Measurements from ENCODE around the gene KCNF1. TPM values are rescaled to one million over a fixed set of nuclear protein-coding genes. Genes with fewer than 3 reads are reported as not detected.

Gene KCNF1
- total RNA-seq, 1 donor from 2014 or later: not detected

DNA sequence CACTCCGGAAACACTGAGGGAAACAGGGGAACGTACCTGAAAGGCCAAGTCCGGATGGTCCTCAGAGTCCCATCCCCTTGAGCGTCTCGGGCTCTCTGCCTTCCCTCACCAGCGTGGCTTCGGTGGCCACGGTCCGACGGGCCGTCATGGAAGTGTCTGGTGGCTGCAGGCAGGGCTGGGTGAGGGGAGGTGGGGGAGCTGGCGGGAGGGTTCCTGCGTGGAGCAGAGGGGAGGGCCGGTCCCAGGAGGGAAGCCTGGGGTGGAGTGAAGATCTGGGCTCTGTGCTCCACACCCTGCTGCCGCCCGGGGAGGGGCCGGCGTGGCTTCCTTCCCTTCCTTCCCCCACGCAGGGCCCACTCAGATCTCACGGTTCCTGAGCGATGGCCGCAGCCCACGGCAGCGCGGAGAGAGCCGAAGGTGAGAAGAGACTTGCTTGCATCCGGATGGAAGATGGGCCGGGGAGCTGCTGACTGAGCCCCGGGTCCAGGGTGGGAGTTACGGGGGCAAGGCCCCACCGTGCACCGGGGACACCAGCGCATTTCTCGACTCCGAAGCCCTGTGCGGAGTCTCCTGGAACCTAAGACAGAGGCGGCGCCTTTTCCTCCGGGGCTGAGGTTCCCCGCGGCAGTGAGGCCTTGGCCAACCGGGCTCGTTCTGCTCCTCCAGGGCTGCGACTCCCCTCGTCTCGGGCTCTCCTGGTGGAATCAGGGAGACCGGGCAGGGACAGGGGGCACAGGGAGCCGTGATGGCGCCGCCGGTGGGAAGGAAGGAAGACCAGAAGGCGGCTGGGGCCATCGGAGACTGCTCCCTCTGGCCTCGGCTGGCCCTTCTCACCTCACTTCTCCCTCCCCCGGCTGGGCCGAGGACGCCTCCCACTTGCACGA, 49.1 kb downstream of the KCNF1 start:
- H3K4me3 ChIP-seq: no peak overlapping the region
- H3K4me1 Mint-ChIP-seq: peaks cover 23% of the 10 kb centered on the region
- H3K79me2 ChIP-seq (ENCODE audit: low read depth): no peaks in the 10 kb centered on the region
- TF ChIP-seq CTCF (IDR thresholded peaks at IDR 0.05): no peak
- TF ChIP-seq EZH2 (IDR thresholded peaks at IDR 0.05): no peak
- TF ChIP-seq EZH2phosphoT487 (IDR thresholded peaks at IDR 0.05): no peak
- no peak overlapping the region for H3K27ac Mint-ChIP-seq
- no peak overlapping the region for H3K9ac ChIP-seq
- no peaks in the 10 kb centered on the region for H3K36me3 ChIP-seq
- H4K20me1 ChIP-seq (ENCODE audit: low read depth): no peaks in the 10 kb centered on the region
- no peak overlapping the region for H3K4me3 Mint-ChIP-seq
- H3K9me3 Mint-ChIP-seq: peaks cover 10% of the 10 kb centered on the region
- H3K4me1 ChIP-seq: peaks cover 6% of the 10 kb centered on the region
- H3K27ac ChIP-seq: no peak overlapping the region
- DNase-seq (ENCODE audit: low spot score): no peak
- no peak overlapping the region for H2AFZ ChIP-seq (replicated peaks)
- H3K27me3 ChIP-seq: no peaks in the 10 kb centered on the region
- H3K36me3 Mint-ChIP-seq: no peaks in the 10 kb centered on the region
- no peaks in the 10 kb centered on the region for H3K9me3 ChIP-seq (ENCODE audit: low read depth)
- no peak overlapping the region for H3K4me2 ChIP-seq
- H3K27me3 Mint-ChIP-seq (ENCODE audit: insufficient read depth, low read depth): peaks cover 6% of the 10 kb centered on the region
- H3F3A ChIP-seq (ENCODE audit: low read depth): no peaks in the 10 kb centered on the region

- no peak overlapping the region for H2AFZ ChIP-seq (replicated peaks)
- Mint-ChIP-seq H3K9me3 (peaks cover 10% of the 10 kb centered on the region), H3K36me3 (no peaks in the 10 kb centered on the region), H3K27me3 (ENCODE audit: insufficient read depth, low read depth) (peaks cover 4% of the 10 kb centered on the region), H3K4me1 (peaks cover 25% of the 10 kb centered on the region), H3K4me3 (no peak overlapping the region), H3K27ac (no peak overlapping the region)
- peaks cover 6% of the 10 kb centered on the region for H3K4me1 ChIP-seq
- H3F3A ChIP-seq (ENCODE audit: low read depth): no peaks in the 10 kb centered on the region
- no peaks in the 10 kb centered on the region for H3K9me3 ChIP-seq (ENCODE audit: low read depth)
- H4K20me1 ChIP-seq (ENCODE audit: low read depth): no peaks in the 10 kb centered on the region
- no peaks in the 10 kb centered on the region for H3K36me3 ChIP-seq
- H3K4me2 ChIP-seq: no peak overlapping the region
- no peaks in the 10 kb centered on the region for H3K79me2 ChIP-seq (ENCODE audit: low read depth)
- H3K4me3 ChIP-seq: no peak overlapping the region
- no peaks in the 10 kb centered on the region for H3K27me3 ChIP-seq
- H3K9ac ChIP-seq: no peak overlapping the region
- DNase-seq (ENCODE audit: low spot score): no peak
- H3K27ac ChIP-seq: no peak overlapping the region
- no peak for TF ChIP-seq EZH2phosphoT487 (IDR thresholded peaks at IDR 0.05)
- no peak for TF ChIP-seq CTCF (IDR thresholded peaks at IDR 0.05)
- TF ChIP-seq EZH2 (IDR thresholded peaks at IDR 0.05): no peak
Observed at GRCh38 chr2:10961490-10961875, 49.7 kb downstream of the KCNF1 start.

DNA sequence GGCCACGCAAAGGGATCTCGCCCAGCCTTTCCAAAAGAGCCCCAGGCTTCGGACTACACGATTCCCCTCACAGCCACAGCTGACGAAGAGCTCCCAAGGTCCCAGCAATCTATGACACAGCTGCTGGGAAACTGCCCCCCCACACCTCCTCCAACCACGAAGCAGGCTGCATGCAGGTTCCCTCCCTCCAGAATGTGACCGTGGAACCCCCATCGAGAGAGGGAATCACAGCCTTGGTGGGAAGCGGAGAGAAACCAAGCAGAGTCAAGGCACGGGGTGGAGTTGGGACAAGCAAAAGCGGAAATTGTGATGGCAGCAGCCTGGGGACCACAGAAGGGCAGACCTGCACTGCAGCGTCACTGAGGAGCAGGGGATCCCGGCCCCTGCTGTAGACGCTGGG, 50.3 kb downstream of the KCNF1 start:
- no peak overlapping the region for H3K4me2 ChIP-seq
- peaks cover 4% of the 10 kb centered on the region for H3K27me3 Mint-ChIP-seq (ENCODE audit: insufficient read depth, low read depth)

More for the DNA sequence above, 50.3 kb downstream of the KCNF1 start:
- Histone ChIP-seq H3K4me3 (no peak overlapping the region), H3K4me1 (peaks cover 6% of the 10 kb centered on the region), H2AFZ (replicated peaks) (no peak overlapping the region), H4K20me1 (ENCODE audit: low read depth) (no peaks in the 10 kb centered on the region), H3K9ac (no peak overlapping the region), H3K27ac (no peak overlapping the region), H3K27me3 (no peaks in the 10 kb centered on the region), H3K79me2 (ENCODE audit: low read depth) (no peaks in the 10 kb centered on the region), H3K9me3 (ENCODE audit: low read depth) (no peaks in the 10 kb centered on the region), H3F3A (ENCODE audit: low read depth) (no peaks in the 10 kb centered on the region), H3K36me3 (no peaks in the 10 kb centered on the region)
- no peak for TF ChIP-seq EZH2 (IDR thresholded peaks at IDR 0.05)
- no peak for TF ChIP-seq CTCF (IDR thresholded peaks at IDR 0.05)
- TF ChIP-seq EZH2phosphoT487 (IDR thresholded peaks at IDR 0.05): no peak
- no peak for DNase-seq (ENCODE audit: low spot score)
- Mint-ChIP-seq H3K27ac (no peak overlapping the region), H3K9me3 (peaks cover 10% of the 10 kb centered on the region), H3K36me3 (no peaks in the 10 kb centered on the region), H3K4me3 (no peak overlapping the region), H3K4me1 (peaks cover 25% of the 10 kb centered on the region)
